ENCODE measurements around the gene GNG4. TPM values are rescaled to one million over a fixed set of nuclear protein-coding genes. Genes with fewer than 3 reads are reported as not detected.

Gene GNG4
- total RNA-seq, 1 experiment from 2014 or later: 34.4 TPM

GRCh38 chr1:235532360-235532759 lies 117.2 kb downstream of the GNG4 start:
- no peaks in the 10 kb centered on the region for H3K27me3 ChIP-seq (ENCODE audit: insufficient read depth, low read length)

More at GRCh38 chr1:235532360-235532759, 117.2 kb downstream of the GNG4 start:
- Histone ChIP-seq H3K18ac (ENCODE audit: insufficient read length, low read depth, low read length) (no peak overlapping the region), H3K23me2 (ENCODE audit: insufficient read length, low read depth, low read length, poor library complexity, severe bottlenecking) (no peaks in the 10 kb centered on the region), H4K20me1 (ENCODE audit: control insufficient read depth, insufficient read depth, insufficient read length) (no peaks in the 10 kb centered on the region), H3K27ac (ENCODE audit: insufficient read length, low read depth, low read length) (no peak overlapping the region), H2AFZ (ENCODE audit: low read length) (no peak overlapping the region), H4K5ac (ENCODE audit: insufficient read length, low read depth, low read length) (no peak overlapping the region), H3T11ph (ENCODE audit: low read length) (no peak overlapping the region), H3K9me3 (ENCODE audit: control insufficient read depth, low read depth, low read length) (no peaks in the 10 kb centered on the region), H3K14ac (ENCODE audit: insufficient read depth, low read length) (no peak overlapping the region), H2AK5ac (ENCODE audit: insufficient read length, low read length) (no peak overlapping the region), H3K4me1 (ENCODE audit: insufficient read depth, low read length) (no peaks in the 10 kb centered on the region), H2BK120ac (ENCODE audit: low read depth, low read length, poor library complexity, severe bottlenecking) (no peak overlapping the region), H3K56ac (ENCODE audit: insufficient read length, low read depth, low read length) (no peak overlapping the region), H3K4ac (ENCODE audit: low read depth, low read length) (no peak overlapping the region), H3K23ac (ENCODE audit: insufficient read length, low read depth, low read length) (no peak overlapping the region), H2BK5ac (ENCODE audit: insufficient read length, low read length) (no peak overlapping the region), H3K4me2 (ENCODE audit: insufficient read depth, insufficient read length, low read length) (no peak overlapping the region), H2BK20ac (ENCODE audit: low read depth, low read length, poor library complexity, severe bottlenecking) (no peak overlapping the region), H4K91ac (ENCODE audit: insufficient read length, low read depth, low read length) (no peak overlapping the region), H3K79me2 (ENCODE audit: insufficient read depth, low read length) (no peaks in the 10 kb centered on the region), H3K9ac (ENCODE audit: extremely low read depth, insufficient read length, low read length) (no peak overlapping the region), H2BK12ac (ENCODE audit: insufficient read length, low read depth, low read length) (no peak overlapping the region), H2BK15ac (ENCODE audit: low read depth, low read length) (no peak overlapping the region), H3K79me1 (ENCODE audit: insufficient read depth, low read depth, low read length, poor library complexity, severe bottlenecking) (no peaks in the 10 kb centered on the region), H4K8ac (replicated peaks; ENCODE audit: insufficient read length, low read depth, low read length) (no peak overlapping the region)
- H3K27me3 Mint-ChIP-seq (ENCODE audit: low read depth): no peaks in the 10 kb centered on the region
- no peak for TF ChIP-seq CTCF (conservative IDR thresholded peaks at IDR 0.05)
- H3K9me3 Mint-ChIP-seq: no peaks in the 10 kb centered on the region
- H3K36me3 Mint-ChIP-seq (ENCODE audit: insufficient read depth in 1 of 3, low read depth in 3 of 3): no peaks in the 10 kb centered on the region
- no peak for DNase-seq
- no peak overlapping the region for H3K4me3 Mint-ChIP-seq
- H3K4me1 Mint-ChIP-seq: no peaks in the 10 kb centered on the region
- WGBS (ENCODE audit: extremely low coverage, insufficient read length, low lambda C conversion rate): no CpG with 5 or more reads among the region's 2 CpGs
- H3K27ac Mint-ChIP-seq: no peak overlapping the region
